Activated T-cell treated with anti-CD3 and anti-CD28 coated beads, Interleukin-2, amount 50 U/mL, for 48 hours (primary cell): Measurements from ENCODE around the gene KCNIP1.
"Not testable (repeated sequence)": the region's sequence is repeated elsewhere in the genome, so short reads cannot be mapped to it uniquely, and the experiment has no call there.

Experiments used
- DNase-seq, 2 experiments: peaks; one replicate each; pipeline ENCODE4 v3.0.0-alpha.2; 2020

Gene KCNIP1

GRCh38 chr5:170732685-170733084 lies 228.9 kb downstream of the KCNIP1 start:
- DNase-seq, result no peak

DNA sequence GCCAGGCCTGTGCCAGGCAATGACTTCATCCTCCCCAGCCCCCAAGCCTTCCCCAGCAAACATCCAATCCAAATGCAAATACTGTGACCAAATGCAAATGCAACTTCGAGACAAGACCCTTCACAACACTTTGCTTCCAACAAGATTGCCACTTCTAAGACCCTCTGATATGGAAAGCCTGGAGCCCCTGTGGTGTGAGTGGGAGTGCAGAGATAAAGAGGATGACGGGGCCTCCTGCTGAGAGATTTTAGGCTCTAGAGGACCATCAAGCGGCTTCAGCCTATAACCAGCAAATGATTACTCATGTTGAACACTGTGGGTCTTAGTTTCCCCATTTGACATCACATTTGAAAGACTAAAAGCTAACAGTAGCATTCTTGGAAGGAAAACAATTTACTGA lies 233.1 kb downstream of the KCNIP1 start:
- no peak for DNase-seq

GRCh38 chr5:170737591-170737990 lies 233.8 kb downstream of the KCNIP1 start:
- DNase-seq, result no peak

DNA sequence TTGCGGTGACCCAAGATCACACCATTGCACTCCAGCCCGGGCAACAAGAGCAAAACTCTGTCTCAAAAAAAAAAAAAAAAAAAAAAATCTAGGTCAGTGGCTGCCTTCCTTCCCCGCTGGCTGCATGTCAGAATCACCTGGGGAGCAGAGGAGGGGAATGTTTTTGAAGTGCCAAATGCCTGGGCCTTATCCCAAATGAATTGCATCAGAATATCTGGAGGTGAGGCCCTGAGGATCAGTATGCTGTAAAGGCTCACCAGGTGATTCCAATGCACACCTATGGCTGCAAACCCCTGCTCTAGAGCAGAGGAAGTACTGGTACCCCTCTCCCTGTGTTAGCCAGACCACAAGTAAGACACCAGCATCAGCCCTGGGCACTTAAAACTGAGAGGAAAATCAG lies 235.0 kb downstream of the KCNIP1 start:
- DNase-seq, result no peak

GRCh38 chr5:170739446-170739845 lies 235.6 kb downstream of the KCNIP1 start:
- DNase-seq, result no peak

- DNase-seq, result no peak
Measured at GRCh38 chr5:170740551-170741205, 236.9 kb downstream of the KCNIP1 start.

DNA sequence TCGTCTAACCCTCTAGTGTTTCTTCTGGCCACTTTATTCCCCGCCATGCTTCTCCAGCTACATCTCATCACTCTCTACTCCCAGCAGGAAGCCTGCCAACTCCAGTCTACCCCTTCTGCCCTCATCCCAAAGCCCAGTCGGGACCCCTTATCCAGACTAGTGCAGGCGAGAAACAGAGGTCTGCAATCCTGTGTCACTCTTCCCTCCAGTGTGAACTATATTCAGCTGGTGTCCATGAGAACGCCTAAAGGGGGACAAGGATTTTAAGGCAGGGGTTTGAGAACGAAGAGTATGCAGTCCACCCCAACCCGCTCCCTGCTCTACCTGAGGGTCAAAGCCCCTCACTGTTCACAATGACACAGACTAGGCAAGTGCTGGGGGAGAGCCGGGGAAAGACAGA lies 238.0 kb downstream of the KCNIP1 start:
- no peak for DNase-seq

DNA sequence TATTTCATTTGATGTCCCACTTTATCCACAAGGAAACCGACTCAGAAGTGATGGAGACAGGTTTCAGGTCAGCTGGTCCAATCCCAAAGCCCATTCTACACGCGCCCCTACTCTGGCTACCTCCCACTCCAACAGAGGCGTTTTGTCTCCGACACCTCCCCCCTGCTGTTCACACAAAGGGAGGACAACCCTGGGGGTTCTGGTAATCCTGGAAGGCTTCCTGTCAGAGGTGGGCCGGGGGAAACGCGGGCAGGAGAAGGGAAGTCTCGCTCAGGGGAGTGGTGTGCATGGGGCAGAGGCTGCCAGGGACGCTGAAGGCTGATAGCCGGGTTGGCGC lies 240.0 kb downstream of the KCNIP1 start:
- DNase-seq, result no peak

GRCh38 chr5:170745481-170746071 lies 241.8 kb downstream of the KCNIP1 start:
- DNase-seq, result no peak

DNA sequence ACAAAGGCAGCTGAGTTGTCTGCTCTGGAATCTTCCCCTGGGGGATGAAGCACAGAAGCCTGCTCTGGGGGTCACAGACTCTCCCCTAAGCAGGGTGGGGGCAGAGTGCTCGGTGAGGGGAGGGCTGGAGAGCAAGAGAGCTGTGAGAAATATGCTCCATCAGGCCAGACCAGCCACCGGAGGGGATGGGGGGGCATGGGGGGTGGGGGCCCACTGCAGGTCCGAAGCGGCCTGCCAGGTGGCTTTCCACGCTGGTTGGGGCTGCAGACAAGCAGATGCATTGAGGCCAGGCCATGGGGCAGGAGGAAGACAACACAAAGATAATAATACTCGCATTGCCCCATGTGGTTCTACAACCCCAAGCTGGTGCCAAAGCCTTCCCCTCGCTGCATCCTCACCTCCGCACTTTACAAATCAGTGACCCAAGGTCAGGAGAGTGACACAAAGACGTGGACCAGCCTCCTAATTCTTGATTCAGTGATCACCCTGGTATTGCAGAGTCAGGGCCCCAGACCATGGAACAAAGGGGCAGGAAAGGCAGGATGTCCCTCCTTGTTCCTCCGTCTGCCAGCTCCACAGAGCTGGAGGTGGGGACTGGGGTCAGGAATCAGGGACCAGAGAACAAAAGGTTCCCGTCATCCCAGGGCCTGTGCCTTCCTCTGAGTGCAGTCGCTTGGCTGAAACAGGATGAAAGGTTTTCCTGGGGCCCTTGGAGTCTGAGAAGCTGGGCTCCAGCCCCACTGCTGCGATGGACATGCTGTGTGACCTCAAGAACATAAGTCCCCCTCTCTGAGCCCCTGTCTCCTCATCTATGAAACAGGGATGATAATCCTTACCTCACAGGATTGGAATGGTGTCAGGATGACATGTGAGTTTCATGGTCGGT lies 242.5 kb downstream of the KCNIP1 start:
- DNase-seq, result no peak

- no peak for DNase-seq
Measured at GRCh38 chr5:170746961-170747340, 243.1 kb downstream of the KCNIP1 start.

DNA sequence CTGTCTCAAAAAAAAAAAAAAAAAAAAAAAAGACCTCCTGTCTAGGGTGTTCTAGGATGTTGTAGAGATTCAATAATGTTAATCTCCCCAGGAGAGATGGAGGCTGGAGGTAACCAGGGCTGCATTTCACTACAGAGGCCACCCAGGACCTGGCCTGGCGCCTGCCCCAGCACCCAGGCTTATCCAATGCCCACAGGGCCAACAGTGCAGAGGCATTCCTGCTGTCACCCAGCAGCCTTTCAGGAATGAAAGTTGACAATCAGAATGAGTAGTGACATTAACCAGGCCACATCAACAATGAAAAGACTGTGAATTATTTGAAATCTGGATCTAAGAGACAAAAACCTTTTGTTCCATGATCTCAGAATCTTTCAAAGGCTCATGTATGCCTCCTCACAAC lies 243.5 kb downstream of the KCNIP1 start:
- DNase-seq, result no peak

DNA sequence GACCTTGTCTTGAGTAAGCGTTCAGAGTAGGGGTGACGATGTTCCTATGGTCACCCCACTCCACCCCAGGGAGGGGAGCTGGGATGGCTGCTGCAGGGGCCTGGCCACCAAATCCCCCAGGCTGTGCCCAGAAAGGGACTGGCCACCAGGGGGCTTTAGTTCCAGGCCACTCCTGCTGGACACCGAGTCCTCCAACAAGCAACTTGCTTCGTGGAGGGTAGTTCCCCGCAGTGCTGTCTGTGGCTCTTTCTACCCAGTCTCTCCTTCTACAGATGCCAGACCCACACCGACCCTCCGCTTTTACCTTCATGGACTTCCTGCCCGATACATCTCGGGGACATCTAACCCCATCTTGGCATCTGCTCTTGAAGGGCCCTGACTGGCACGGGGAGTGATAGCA lies 244.0 kb downstream of the KCNIP1 start:
- no peak for DNase-seq

GRCh38 chr5:170748951-170749471 lies 245.2 kb downstream of the KCNIP1 start:
- DNase-seq, result no peak

- DNase-seq, result no peak
Measured at GRCh38 chr5:170749911-170750431, 246.2 kb downstream of the KCNIP1 start.

GRCh38 chr5:170750791-170751190 lies 247.0 kb downstream of the KCNIP1 start:
- DNase-seq, result no peak

DNA sequence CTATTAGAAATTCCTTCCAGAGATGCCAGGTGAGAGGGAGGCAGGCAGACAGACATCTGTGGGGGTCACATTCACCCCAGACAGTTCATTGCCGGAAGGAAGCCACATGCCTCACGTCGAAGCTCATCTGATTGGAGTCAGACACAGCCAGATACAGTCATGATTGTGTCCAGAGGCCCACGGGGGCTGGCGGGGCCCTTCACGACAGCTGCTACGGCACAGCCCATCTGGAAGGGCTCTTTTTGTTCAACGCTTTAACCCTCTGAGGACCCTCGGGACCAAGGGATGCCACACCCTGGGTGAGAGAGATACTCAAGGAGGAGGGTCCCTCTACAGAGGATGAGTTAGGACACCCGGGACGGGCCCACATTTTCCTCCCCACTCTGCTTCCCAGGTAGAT lies 247.8 kb downstream of the KCNIP1 start:
- no peak for DNase-seq

- DNase-seq, result no peak
Measured at GRCh38 chr5:170752257-170753215, 248.7 kb downstream of the KCNIP1 start.

DNA sequence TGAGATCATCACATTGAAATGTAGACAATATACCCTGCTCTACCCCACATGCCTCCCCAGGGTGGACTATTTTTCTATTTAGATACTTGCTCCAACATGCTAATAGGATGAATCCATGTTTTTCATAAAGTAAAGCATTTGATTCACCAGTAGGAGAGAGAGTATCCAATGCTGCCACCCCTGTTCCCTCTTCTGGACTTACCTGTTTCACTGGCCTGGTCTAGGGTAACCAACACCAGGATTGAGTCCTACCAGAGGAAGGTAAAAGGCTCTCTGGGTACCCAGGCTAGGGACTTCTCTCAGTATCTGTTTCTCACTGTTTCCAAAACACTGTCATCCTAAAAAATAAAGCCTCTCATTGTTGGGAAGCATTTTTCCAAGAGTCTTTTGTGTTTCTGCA lies 249.5 kb downstream of the KCNIP1 start:
- no peak for DNase-seq

- DNase-seq, result not testable (repeated sequence)
Measured at GRCh38 chr5:170754508-170754907, 250.7 kb downstream of the KCNIP1 start.

- no peak for DNase-seq
Measured at GRCh38 chr5:170755679-170756456, 252.0 kb downstream of the KCNIP1 start.

GRCh38 chr5:170756691-170757090 lies 252.9 kb downstream of the KCNIP1 start:
- no peak for DNase-seq
